ENCODE measurements around the gene DHRS11.

Gene DHRS11

GRCh38 chr17:36613155-36613554, 21.5 kb downstream of the DHRS11 start:
- Histone ChIP-seq H3K36me3 (no peaks in the 10 kb centered on the region), H3K4me1 (peaks cover 0 to 10% (median 5%) of the 10 kb centered on the region in 4 donors), H3K27me3 (peaks cover 0 to 43% of the 10 kb centered on the region in 2 donors), H3K9me3 (no peaks in the 10 kb centered on the region), H3K27ac (no peak overlapping the region), H3K4me3 (no peak overlapping the region)
- intact Hi-C loops (cut with DNase I; ENCODE audit: low total_unique reads), result no loop called here
- TF ChIP-seq CTCF (IDR thresholded peaks at IDR 0.05), result no peak
- no peak for DNase-seq

- peaks cover 0 to 46% of the 10 kb centered on the region in 2 donors for H3K27me3 ChIP-seq
- H3K4me1 ChIP-seq, result peaks cover 0 to 3% (median under 1%) of the 10 kb centered on the region in 4 donors
- H3K36me3 ChIP-seq, result no peaks in the 10 kb centered on the region
- H3K9me3 ChIP-seq, result no peaks in the 10 kb centered on the region
- no peak for DNase-seq
- no peak for TF ChIP-seq CTCF (IDR thresholded peaks at IDR 0.05)
- no peak overlapping the region for H3K27ac ChIP-seq
- intact Hi-C loops (cut with DNase I; ENCODE audit: low total_unique reads), result no loop called here
- H3K4me3 ChIP-seq, result no peak overlapping the region
Measured at GRCh38 chr17:36614081-36614480, 22.4 kb downstream of the DHRS11 start.

GRCh38 chr17:36614933-36615332, 23.3 kb downstream of the DHRS11 start:
- H3K27ac ChIP-seq, result no peak overlapping the region
- peaks cover 0 to 46% of the 10 kb centered on the region in 2 donors for H3K27me3 ChIP-seq
- no peaks in the 10 kb centered on the region for H3K4me1 ChIP-seq
- no peak for DNase-seq
- H3K36me3 ChIP-seq, result no peaks in the 10 kb centered on the region
- no peaks in the 10 kb centered on the region for H3K9me3 ChIP-seq
- no peak overlapping the region for H3K4me3 ChIP-seq
- intact Hi-C loops (cut with DNase I; ENCODE audit: low total_unique reads), result no loop called here
- no peak for TF ChIP-seq CTCF (IDR thresholded peaks at IDR 0.05)

GRCh38 chr17:36616061-36617029, 24.7 kb downstream of the DHRS11 start:
- Histone ChIP-seq H3K4me3 (no peak overlapping the region), H3K4me1 (no peaks in the 10 kb centered on the region), H3K9me3 (no peaks in the 10 kb centered on the region), H3K36me3 (no peaks in the 10 kb centered on the region), H3K27me3 (peaks cover 0 to 47% of the 10 kb centered on the region in 2 donors), H3K27ac (no peak overlapping the region)
- intact Hi-C loops (cut with DNase I; ENCODE audit: low total_unique reads), result no loop called here
- DNase-seq, result no peak
- no peak for TF ChIP-seq CTCF (IDR thresholded peaks at IDR 0.05)

GRCh38 chr17:36617773-36618172, 26.1 kb downstream of the DHRS11 start:
- Histone ChIP-seq H3K27me3 (peaks cover 0 to 39% of the 10 kb centered on the region in 2 donors), H3K4me3 (no peak overlapping the region), H3K9me3 (no peaks in the 10 kb centered on the region), H3K4me1 (no peaks in the 10 kb centered on the region), H3K36me3 (no peaks in the 10 kb centered on the region), H3K27ac (no peak overlapping the region)
- TF ChIP-seq CTCF (IDR thresholded peaks at IDR 0.05), result no peak
- DNase-seq, result no peak
- intact Hi-C loops (cut with DNase I; ENCODE audit: low total_unique reads), result no loop called here
